ENCODE measurements around the gene NTRK1.

The NTRK1 gene

DNA sequence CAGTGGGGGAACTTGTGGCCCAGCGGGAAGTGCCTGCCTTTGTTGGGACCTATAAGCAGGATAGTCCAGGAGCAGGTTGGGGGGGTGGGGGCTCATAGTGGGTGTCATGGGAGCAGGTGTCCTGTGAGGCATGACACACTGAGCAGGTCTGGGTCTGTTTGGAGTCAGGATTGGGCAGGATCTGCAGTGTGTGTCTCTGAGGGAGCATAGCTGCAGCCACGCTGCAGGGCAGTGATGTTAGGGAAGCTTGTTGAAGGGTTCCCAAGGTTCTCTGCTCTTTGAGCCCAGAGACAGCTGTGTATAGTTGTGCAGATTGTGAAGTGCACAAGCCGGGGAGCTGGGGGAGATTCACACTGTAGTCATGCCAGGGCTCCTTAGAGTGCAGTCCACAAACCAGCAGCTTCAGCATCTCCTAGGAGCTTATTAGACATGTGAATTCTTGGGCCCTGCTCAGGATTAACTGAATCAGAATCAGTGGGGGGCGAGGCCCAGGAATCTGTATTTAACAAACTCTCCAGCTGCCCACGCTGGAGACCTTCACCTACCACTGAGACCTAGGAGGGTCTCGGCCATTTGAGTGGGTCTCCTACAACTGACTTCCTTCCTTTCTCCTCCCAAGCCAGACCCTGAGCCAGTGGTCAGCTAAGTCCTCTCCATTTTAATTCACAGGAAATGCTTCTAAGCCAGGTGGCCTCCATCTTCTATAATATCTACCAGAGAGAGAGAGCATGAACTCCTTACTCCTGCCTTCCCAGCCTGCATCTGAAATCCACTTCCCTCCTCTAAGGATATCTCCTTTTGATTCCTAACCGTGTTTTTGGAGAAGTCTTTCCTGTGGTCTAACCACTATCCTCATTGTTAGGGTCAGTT is 12.8 kb upstream of the NTRK1 start:
- no peak for DNase-seq (ENCODE audit: low read depth in 2 of 2)
- no peak overlapping the region for H3K4me3 ChIP-seq (replicated peaks in 1 of 2; ENCODE audit: low read depth in 2 of 2, low read length in 2 of 2)
- TF ChIP-seq, protein P1, sequence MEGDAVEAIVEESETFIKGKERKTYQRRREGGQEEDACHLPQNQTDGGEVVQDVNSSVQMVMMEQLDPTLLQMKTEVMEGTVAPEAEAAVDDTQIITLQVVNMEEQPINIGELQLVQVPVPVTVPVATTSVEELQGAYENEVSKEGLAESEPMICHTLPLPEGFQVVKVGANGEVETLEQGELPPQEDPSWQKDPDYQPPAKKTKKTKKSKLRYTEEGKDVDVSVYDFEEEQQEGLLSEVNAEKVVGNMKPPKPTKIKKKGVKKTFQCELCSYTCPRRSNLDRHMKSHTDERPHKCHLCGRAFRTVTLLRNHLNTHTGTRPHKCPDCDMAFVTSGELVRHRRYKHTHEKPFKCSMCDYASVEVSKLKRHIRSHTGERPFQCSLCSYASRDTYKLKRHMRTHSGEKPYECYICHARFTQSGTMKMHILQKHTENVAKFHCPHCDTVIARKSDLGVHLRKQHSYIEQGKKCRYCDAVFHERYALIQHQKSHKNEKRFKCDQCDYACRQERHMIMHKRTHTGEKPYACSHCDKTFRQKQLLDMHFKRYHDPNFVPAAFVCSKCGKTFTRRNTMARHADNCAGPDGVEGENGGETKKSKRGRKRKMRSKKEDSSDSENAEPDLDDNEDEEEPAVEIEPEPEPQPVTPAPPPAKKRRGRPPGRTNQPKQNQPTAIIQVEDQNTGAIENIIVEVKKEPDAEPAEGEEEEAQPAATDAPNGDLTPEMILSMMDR (IDR thresholded peaks at IDR 0.05; ENCODE audit: low read depth, low read length), result no peak

DNA sequence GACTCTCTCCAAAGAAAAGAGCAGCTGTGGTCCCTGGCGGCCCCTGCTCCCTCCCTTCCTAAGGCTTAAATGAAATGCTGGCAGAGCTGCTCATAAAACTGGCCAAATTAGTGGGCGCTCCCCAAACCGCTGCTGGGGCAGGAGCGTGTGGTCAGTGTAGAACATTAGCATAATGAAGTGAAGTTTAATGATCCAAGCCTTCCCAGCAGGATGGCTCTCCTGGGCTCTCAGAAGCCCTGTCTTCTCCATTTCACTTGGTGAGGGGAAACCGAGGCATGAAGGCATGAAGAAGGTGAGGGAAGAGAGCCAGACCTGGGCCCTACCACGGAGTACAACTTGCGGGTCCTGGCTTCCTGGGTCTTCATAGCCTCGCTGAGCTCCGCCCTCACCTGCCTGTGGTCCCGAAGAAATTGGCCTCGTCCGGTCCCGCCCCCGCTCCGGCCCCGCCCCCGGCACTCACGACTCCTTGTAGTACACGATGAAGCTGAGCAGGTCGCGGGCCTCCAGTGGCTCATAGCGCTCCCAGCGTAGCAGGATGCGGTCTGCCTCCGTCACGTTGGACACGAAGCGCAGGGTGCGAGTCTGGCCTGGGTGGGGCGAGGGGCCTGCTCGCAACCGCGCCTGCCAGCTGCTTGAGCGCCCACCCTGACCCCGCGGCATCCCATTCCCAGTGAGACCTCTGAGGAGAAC is 12.1 kb upstream of the NTRK1 start:
- TF ChIP-seq, protein P1 (IDR thresholded peaks at IDR 0.05; ENCODE audit: low read depth, low read length), result no peak
- DNase-seq (ENCODE audit: low read depth in 2 of 2), result no peak
- no peak overlapping the region for H3K4me3 ChIP-seq (replicated peaks in 1 of 2; ENCODE audit: low read depth in 2 of 2, low read length in 2 of 2)

DNA sequence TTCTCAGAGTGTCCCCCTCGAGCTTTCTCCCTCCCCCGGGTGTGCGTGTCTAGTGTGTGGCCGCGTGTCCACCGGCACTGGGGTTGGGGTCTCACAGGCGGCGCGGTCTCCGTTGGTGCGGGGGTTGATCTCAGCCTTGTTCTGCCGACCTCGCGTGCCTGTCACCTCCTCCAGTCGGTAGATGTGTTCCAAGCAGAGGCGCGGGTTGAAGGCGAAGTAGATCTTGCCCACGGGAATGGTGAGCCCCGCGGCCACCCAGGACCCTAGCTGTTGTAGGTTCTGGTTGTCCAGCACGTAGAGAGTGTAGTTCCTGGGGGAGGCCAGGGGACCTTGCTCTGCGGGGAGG is 11.5 kb upstream of the NTRK1 start:
- DNase-seq (ENCODE audit: low read depth in 2 of 2), result no peak
- no peak overlapping the region for H3K4me3 ChIP-seq (replicated peaks in 1 of 2; ENCODE audit: low read depth in 2 of 2, low read length in 2 of 2)
- TF ChIP-seq, protein P1 (IDR thresholded peaks at IDR 0.05; ENCODE audit: low read depth, low read length), result no peak

DNA sequence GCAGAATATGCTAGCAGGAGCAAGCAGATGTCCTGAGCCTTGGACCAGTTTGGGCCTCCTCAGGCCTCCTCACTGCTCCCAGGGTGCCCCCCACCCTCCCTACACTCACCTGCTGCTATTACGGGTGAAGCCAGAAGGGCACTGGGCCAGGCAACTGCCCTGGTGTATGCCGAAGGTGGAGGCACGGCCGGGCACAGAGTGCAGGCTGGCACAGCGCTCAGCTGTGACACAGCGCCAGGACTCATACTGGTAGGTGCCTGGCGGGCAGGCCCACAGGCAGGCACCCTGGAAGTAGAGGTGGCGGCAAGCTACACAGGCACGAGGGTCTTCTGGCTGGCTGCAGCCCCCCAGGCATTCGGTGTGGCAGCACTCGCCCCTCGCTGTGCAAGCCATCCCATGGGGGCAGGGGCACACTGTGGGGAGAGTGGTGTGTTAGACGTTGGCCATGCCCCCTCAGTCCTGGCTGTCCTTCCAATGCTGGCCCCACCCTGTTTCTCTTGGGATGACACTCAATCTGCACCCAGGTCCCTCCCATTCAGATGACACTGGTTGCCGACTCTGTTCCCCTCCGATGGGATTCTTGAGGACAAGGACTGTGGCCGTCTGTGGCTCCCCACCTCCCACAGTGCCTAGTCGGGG is 8.8 kb upstream of the NTRK1 start:
- DNase-seq (ENCODE audit: low read depth in 2 of 2), result no peak
- TF ChIP-seq, protein P1 (IDR thresholded peaks at IDR 0.05; ENCODE audit: low read depth, low read length), result no peak
- no peak overlapping the region for H3K4me3 ChIP-seq (replicated peaks in 1 of 2; ENCODE audit: low read depth in 2 of 2, low read length in 2 of 2)

DNA sequence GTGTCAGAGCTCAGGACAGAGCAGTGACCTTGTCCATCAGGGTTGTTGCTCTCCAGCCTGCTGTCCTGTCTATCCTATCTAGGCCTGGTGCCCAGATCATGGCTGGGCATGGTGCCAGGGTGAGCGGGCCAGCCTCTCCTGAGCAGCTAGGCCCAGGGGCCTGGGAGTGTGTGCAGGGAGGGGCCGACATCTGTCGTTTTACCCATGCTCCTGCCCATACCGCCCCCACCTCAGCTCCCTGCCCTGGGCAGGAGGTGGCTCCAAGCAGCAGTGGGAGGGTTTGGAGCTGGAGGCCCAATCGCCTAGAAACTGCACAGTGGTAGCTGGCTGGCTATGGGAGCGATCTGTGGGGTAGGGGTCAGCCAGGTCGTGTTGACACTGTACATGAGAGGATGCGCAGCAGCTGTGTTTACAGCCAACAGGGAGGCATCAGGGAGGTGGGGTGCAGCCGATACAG is 8.2 kb upstream of the NTRK1 start:
- TF ChIP-seq, protein P1 (IDR thresholded peaks at IDR 0.05; ENCODE audit: low read depth, low read length), result no peak
- DNase-seq (ENCODE audit: low read depth in 2 of 2), result peak; percentile 11 to 55
- H3K4me3 ChIP-seq (replicated peaks in 1 of 2; ENCODE audit: low read depth in 2 of 2, low read length in 2 of 2), result no peak overlapping the region

DNA sequence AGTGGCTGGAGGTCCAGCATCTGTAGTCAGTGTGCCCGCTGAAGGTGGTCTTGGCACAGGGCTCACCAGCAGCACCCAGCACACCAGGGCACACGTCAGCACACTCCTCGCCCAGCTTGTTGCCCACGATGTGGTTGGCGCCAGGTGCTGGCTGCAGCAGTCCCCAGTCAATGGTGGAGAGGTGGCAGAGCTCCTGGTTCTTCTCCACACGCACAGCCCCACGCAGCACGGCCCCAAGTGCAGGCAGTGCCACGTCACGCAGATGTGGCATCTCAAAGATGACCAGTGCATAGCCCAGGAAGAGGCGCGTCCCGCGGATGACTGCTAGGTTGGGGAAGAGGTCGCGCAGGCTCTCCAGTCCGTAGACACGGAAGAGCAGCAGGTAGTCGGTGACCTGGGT is 6.9 kb upstream of the NTRK1 start:
- TF ChIP-seq, protein P1 (IDR thresholded peaks at IDR 0.05; ENCODE audit: low read depth, low read length), result no peak
- H3K4me3 ChIP-seq (replicated peaks in 1 of 2; ENCODE audit: low read depth in 2 of 2, low read length in 2 of 2), result no peak overlapping the region
- DNase-seq (ENCODE audit: low read depth in 2 of 2), result no peak

Data from cardiac fibroblast (primary cell).